HG03095 (cell line): ENCODE measurements around the gene LTBP1.

Experiments used
- ATAC-seq: cut with Tn5 transposase; IDR thresholded peaks from one replicate; pipeline ENCODE4 v1.9.1; 2021; ENCODE audit warnings: moderate library complexity; ENCODE audit not compliant: unreplicated experiment

The LTBP1 gene

DNA sequence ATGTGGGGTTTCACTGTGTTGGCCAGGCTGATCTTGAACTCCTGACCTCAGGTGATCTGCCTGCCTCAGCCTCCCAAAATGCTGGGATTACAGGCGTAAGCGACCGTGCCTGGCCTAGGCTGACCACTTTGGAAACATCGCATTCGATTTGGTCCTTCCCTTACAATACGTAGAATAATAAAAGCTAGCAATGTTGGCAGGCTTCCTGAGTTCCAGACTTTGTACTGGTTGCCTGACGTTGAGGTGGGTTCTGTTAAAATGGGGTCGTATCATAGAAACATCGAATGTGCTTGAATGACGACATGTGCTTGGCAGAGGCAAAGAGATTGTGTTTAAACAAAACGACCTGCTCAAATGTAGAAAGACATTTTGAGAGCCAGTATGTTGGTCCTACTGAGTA is 56.1 kb downstream of the LTBP1 start:
- no peak for ATAC-seq

DNA sequence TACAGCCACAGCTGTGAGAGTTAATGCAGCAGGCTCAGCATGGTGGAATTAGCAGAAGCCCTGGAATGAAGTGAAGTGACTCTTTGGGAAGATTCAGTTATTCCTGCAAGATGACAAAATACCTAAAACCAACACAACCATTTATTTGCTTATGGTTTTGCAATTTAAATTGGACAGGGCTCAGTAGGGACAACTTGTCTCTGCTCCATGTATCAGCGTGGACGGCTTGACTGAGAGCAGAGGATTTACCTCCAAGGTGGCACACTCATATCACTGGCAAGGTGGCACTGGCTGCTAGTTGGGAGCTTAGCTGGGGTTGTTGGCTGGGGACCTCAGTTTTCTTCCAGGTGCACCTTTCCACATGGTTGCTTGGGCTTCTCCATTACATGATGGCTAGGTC is 58.3 kb downstream of the LTBP1 start:
- ATAC-seq, result no peak

DNA sequence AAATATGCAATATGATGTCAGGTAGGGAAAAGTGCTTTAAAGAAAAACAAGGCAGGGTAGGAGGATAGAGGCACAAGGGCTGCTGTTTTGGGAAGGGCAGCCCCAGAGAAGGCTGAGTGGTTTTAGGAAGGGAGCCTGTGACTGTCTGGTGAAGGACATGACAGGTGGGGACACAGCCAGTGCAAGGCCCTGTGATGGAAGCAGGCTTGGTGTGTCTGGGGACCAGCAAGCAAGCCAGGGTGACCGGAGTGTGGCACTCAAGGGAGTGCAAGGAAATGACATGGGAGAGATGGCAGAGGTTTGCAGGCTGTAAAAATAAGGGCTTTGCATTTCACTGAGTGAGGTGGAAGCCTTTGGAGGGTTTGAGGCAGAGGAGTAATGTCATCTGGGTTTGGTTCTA is 62.0 kb downstream of the LTBP1 start:
- ATAC-seq, result no peak

DNA sequence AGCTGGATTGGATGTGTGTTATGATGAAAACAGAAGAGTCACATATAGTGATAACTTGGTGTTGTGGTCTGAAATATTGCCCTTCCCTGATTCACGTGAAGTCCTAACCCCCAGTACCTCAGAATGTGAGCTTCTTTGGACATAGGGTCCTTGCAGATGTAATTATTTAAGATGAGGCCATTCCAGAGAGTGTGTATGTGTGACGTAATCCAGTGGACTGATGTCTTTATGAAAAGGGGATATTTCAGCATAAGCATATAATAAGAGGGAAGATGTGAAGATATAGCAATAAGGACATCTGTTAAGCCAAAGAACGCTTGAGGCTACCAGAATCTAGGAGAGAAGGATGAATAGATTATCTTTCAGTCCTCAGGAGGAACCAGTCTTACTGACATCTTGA is 62.5 kb downstream of the LTBP1 start:
- no peak for ATAC-seq

DNA sequence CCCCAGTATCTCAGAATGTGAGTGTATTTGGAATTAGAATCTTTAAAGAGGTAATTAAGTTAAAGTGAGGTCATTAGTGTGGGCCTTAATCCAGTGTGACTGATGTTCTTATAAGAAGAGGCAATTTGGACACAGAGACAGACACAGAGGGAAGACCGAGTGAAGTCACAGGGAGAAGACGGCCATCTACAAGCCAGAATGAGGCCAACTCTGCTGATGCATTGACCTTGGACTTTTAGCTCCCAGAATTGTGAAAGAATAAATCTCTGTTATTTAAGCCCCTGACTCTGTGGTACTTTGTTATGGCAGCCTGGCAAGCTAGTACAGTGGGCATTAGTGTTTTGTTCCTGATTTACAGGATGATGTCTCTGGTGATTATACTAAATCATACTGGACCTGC is 64.6 kb downstream of the LTBP1 start:
- ATAC-seq, result no peak

DNA sequence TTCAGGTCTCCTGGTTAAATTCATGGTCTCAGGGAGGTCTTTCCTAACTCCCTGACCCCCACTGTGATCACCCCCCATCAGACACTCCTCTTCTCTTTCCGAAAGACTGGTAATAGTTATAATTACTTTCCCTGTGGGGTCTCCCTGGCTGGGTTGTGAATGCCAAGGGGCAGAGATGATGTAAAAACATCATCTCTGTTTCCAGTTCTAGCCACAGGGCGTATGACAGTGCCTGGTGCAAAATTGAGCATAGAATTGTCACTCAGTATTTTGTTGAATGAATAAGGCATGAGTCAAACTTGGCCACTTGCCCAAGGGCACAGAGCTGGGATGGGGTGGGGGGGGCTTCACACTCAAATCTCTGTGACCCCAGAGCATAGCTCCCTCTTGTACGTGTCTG is 65.2 kb downstream of the LTBP1 start:
- ATAC-seq, result no peak

DNA sequence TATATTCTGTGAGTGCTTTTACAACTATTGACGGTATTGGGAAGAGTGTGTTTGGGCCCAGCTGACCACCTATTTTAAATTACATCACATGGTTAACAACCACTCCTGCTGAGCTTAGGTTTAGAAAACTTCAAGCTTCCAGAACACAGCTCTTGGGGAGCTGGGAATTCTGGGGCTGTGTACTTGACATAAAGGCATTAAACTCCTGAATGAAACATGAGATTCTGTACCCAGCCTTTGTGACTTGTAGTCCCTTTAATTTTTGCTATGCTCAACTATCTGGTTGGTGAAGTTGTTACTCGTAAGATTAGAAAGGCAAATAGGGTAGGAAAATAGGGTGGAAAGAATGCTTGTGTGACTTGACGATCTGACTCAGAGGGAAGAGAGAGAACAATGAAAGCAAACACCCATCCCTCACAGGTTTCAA is 66.9 kb downstream of the LTBP1 start:
- ATAC-seq, result no peak

DNA sequence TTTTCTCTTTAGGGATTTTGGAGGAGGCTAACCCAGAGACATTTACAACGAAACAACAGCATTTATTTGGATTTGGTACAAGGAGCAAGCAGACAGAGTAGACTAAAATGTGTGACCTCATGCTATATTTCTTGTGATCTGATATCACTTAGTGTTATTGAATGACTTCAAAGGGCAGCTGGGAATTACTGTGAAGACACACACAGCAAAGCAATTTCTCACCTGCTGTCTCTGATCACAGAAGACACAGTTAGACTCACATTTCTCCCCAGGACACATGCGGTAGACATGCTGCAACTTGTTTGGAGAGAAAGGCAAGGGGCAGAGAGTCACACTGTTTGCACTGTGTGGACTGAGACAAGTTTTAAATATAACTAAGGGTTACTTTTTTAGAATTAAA is 67.5 kb downstream of the LTBP1 start:
- no peak for ATAC-seq

DNA sequence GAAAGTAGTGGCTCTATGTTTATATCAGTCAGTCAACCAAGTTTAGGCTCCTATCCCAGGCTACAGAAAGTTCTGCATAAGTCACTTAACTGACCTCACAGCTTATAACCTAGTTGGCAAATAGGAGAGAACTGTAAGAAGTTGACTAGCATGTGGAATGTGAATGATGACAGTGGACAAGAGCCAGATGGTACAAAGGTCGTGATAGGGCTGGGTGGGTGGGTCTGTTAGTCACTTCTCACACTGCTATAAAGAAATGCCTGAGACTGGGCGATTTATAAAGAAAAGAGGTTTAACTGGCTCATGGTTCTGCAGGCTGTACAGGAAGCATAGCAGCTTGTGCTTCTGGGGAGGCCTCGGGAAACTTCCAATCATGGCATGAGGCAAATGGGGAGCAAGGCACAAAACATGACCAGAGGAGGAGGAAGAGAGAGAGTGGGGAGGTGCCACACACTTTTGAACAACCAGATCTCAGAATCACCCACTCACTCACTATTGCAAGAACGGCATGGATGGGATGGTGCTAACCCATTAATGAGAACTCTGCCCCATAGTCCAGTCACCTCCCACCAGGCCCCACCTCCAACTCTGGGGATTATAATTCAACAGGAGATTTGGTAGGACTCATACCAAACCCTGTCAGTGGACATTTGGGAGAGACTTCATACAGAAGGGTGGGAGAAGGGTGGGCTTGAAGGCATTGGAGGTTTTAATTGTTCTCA is 68.8 kb downstream of the LTBP1 start:
- ATAC-seq, result no peak

DNA sequence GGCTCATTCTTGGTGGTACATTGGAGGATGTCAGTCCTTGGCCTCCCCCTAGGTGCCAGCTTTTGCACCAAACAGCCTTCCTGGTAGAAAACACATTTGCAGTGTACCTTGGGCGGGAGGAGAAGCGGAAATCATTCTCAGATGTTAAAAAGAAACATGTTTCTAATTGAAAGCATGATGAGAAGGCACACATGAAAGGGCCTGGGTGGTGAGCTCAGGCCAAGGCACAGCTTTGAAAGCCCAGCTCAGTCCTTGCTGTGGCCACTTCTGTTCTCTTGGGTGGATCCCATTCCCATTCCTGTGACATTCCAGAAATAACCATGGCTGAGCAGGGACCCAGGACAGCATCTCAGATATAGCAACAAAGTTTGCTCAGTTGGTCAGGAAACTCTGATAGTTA is 71.5 kb downstream of the LTBP1 start:
- no peak for ATAC-seq

DNA sequence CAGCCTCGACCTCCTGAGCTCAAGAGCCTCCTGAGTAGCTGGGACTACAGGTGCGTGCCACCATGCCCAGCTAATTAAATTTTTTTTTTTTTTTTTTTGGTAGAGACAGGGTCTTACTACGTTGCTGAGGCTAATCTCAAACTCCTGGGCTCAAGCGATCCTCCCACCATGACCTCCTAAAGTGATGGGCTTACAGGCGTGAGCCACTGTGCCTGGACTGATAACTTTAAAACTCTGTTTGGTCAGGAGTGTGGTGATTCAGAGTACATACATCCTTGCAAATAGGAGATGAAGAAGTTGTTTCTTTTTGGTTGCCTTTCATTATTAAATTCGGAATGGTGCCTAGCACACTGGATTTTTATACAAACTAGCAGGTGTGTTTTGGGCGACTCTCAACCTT is 73.0 kb downstream of the LTBP1 start:
- no peak for ATAC-seq

DNA sequence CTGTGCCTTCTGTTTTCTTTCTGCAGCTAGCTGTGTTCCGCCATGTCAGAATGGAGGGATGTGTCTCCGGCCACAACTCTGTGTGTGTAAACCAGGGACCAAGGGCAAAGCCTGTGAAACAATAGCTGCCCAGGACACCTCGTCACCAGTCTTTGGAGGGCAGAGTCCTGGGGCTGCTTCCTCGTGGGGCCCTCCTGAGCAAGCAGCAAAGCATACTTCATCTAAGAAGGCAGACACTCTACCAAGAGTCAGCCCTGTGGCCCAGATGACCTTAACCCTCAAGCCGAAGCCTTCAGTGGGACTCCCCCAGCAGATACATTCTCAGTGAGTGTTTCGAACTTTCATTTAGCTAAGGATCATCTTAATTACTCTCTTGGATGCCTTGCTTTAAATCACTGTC is 74.1 kb downstream of the LTBP1 start:
- no peak for ATAC-seq

DNA sequence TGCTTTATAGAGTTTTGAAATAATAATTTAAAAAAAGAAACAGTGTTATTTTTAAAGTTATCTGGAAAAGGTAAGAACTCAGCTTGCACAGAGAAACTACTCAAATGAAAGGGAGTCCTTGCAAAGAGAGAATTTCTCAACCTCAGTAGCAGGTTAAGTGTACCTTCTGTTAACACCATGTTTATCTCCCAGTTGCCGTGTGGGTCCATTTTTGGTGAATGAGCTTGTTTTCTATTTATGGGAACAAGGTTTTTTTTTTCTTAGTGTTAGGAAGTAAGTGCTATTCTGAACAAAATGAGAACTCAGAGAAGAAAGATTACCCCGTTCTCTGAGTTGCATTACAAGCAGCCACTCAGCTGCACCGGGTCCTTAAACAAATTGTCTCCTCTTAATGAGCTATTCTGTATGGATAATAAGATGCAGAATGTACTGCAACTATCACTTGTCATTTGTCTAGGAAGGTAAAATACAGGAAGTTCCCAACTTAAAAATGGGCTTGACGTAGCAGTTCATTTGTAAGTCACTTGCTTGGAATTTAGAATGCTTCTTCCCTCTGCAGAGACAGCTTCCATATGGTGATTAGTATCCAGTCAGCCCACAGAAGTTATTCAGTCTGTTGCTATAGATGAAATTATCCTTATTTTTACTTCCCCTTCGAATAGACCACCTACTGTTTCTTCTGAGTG is 74.9 kb downstream of the LTBP1 start:
- ATAC-seq, result no peak

DNA sequence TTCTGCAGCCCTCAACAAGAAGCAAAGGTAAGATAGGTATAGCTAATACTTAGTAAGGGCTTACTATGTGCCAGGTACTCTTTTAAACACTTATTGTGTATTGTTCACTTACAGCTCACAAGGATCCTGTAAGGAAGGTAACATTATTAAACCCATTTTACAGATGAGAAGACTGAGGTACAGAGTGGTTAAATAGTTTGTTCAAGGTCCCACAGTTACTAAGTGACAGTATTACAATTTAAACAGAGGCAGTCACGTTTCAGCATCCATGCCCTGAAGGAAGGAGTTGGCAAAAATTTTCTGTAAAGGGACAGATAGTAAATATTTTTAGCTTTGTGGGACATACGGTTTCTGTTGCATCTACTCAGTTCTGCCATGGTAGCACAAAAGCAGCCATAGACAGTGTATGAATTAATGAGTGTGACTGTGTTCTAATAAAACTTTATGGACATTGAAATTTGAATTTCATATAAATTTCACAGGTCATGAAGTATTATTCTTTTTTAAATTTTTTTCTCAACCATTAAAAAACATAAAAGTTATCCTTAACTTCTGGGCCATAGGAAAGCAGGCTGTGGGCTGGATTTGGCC is 75.7 kb downstream of the LTBP1 start:
- no peak for ATAC-seq

DNA sequence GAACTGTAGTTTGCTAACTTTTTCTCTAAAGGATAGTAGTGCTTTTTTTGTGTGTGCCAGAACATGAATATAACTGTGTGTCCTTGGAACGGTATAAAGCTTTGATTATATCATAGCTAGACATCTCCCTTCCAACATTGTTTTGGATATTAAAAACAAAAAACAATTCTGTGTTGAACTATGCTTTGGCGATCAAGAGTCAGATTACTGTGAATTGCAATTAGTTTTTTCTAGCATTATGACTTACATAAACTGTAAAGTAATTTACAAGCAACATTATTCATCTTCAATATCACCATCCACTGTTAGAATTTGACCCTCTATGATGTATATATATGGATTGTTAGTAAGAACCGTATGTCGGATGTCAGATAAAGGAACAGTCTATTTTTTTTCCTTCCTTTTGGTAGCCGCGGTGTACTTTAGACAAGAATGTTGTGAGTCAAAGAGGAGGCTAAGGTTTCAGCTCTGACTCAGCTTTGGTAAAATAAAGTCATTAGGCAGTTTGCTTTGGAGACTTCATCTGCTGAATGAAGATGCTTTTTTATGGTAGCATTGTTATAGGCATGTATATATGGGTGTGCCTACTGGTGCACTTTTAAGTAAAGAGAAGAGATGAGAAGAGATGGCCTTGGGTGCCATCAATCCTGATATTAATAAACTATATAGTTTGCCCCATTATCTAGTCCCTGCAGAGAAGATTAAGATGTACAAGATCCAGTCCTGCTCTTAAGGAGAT is 76.4 kb downstream of the LTBP1 start:
- no peak for ATAC-seq

DNA sequence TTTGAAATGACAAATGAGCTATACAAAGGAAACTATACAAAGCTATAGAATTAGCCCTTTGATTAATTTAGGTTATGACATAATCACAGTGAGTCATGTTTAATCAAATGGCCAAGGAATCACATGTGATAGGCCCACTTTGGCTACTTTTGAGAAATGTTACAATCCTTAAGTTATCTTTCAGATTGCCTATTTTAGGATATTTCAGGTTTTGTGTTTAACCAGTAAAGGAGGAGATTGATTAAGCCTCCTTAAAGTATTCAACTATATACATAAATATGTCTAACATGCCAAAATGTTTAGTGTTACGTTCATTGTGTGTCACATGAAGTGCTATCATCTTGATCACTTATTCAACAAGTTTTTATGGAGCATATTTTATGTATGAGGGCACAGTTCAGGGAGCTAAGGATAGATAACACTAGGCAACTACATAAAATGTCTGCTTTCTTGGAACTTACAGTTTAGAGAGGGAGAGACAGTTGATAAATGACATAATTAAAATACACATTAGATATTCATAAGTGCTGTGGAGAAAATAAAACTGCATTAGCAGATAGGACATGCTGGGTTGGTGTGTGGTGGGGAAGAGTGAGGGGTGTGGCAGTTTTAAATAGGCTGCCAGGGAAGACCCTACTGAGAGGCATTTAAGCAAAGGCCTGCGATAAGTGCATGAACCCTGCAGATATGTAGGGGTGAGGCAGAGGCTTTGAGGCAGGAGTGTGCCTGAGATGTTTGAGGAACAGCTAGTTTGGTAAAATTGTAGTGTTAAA is 77.2 kb downstream of the LTBP1 start:
- no peak for ATAC-seq

DNA sequence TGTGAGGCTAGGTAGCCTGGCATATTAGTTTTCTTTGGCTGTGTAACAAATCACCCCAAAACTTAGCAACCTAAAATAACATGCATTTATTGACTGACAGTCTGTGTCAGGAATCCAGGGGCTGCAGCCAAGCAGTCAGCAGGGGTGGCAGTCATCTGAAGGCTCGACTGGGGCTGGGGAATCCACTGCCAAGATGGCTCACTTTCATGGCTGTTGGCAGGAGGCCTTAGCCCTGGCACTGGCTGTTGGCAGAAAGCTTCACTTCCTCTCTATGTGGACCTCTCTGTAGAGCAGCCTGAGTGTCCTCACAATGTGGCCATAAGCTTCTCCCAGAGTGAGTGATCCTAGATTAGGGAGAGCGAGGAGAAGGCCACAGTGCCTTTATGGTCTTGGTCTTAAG is 78.0 kb downstream of the LTBP1 start:
- ATAC-seq, result no peak

DNA sequence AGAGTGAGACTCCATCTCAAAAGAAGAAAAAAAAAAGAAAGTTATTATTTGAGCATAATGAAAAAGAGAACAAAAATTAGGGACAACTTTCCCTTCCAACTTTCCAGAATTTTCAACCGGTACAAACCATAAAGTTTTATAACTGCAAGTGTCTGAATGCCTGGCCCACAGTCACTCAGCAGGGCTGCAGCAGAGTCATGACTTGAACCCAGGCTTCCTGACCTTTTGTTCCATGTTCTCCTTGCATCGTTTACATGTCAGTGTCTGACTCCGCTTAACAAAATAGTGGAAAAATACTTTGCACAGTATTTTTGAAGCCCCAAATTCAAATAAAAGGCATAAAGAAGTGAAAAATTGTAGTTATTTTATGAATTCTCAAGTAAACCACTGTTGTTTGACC is 82.7 kb downstream of the LTBP1 start:
- ATAC-seq, result no peak

DNA sequence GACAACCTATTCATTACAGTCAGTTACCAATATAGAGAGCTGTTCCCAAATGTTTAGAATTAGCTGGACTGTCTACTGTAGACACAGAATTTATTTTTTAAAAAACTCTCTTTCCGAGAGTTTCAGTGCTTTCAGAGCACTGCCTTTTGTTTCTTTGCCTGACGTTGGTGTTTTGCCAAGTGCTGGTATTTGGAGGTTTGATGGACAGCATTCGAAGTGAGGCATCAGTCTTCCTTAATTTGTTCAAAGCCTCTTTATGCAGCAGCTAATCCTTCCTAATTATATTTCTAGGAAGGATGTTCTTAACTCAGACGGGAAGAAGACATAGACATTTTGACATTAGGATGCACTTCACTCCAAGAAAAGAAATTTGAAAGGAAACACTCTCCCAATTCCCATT is 83.2 kb downstream of the LTBP1 start:
- no peak for ATAC-seq

DNA sequence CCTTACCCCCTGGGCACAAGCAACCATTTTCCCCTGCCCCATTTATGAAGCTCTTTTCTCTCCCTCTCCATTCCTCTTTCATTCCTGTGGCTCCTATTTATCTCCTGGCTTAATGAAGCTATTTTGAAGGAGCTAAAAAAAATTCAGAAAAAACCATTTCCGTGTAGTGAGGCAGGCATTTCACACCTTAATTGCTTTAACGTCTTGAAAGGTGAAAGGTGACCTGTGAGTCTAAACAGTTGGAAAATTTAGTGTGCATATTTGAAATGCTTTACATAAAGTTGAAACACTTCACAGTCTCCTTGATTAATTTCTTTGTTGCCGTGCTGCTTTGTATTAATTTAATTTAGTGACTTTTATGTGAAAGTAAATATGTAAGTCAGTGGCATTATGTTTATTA is 83.6 kb downstream of the LTBP1 start:
- ATAC-seq, result no peak

DNA sequence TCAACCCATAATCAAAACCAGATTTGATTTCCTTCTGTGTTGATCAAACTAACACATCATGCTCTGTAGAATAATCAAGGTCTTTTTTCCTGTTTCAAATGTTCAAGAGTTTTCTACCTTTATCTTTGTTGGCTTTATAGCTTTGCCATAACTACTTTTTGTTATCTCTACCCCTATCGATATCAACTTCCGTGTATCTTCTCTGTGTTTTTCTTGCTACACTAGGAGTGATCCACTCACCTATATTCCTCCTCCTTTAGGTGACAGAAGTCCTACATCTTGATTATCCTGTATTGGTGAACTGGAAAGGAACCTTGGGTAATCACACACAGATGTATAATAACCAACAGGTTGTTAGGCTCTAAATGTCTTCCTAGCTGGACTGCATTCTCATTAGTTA is 85.5 kb downstream of the LTBP1 start:
- ATAC-seq, result no peak
